Astrocyte (in vitro differentiated cells and primary cell): ENCODE results near the gene CHD3. TPM values are rescaled to one million over a fixed set of nuclear protein-coding genes. Genes with fewer than 3 reads are reported as not detected.

Experiments used
- DNase-seq: peaks from one replicate; pipeline ENCODE4 v3.0.0-alpha.2; 2010; ENCODE audit warnings: low read depth
- FAIRE-seq: peaks from 2 replicates; lab custom pipeline; 2011; peaks lifted over from hg19 to GRCh38; lab: Jason Lieb, UNC
- H2AFZ ChIP-seq: 2 replicates; pipeline ENCODE4 v1.6.0; 2012; ENCODE audit warnings: low read depth, low read length, inconsistent platforms
- H3K27ac ChIP-seq: 2 replicates; pipeline ENCODE4 v1.5.1; 2011; ENCODE audit warnings: low read depth, low read length, inconsistent platforms
- H3K27me3 ChIP-seq: 2 replicates; pipeline ENCODE4 v1.6.0; 2011; ENCODE audit warnings: low read length, inconsistent platforms; ENCODE audit not compliant: insufficient read depth
- H3K36me3 ChIP-seq: 2 replicates; pipeline ENCODE4 v1.5.1; 2011; ENCODE audit warnings: low read length, inconsistent platforms; ENCODE audit not compliant: insufficient read depth
- H3K4me1 ChIP-seq: 2 replicates; pipeline ENCODE4 v1.5.1; 2011; ENCODE audit warnings: low read length, inconsistent platforms; ENCODE audit not compliant: insufficient read depth
- H3K4me2 ChIP-seq: 2 replicates; pipeline ENCODE4 v1.6.0; 2012; ENCODE audit warnings: low read length, inconsistent platforms
- H3K4me3 ChIP-seq: 2 replicates; pipeline ENCODE4 v1.5.1; 2011; ENCODE audit warnings: low read depth, mild to moderate bottlenecking, low read length, inconsistent platforms; ENCODE audit not compliant: insufficient read depth
- H3K79me2 ChIP-seq: 2 replicates; pipeline ENCODE4 v1.6.0; 2012; ENCODE audit warnings: mild to moderate bottlenecking, low read length, inconsistent platforms; ENCODE audit not compliant: insufficient read depth
- H3K9ac ChIP-seq: 2 replicates; pipeline ENCODE4 v1.6.0; 2012; ENCODE audit warnings: mild to moderate bottlenecking, low read length, inconsistent platforms
- H3K9me3 ChIP-seq: 2 replicates; pipeline ENCODE4 v1.5.1; 2012; ENCODE audit warnings: low read depth, mild to moderate bottlenecking, low read length, inconsistent platforms; ENCODE audit not compliant: insufficient read depth
- H4K20me1 ChIP-seq: 2 replicates; pipeline ENCODE4 v1.6.0; 2012; ENCODE audit warnings: low read length, inconsistent platforms; ENCODE audit not compliant: insufficient read depth
- H3K27ac Mint-ChIP-seq: one replicate; pipeline ENCODE4 v1.8.0; 2021; ENCODE audit warnings: mild to moderate bottlenecking, mixed read lengths; ENCODE audit not compliant: unreplicated experiment
- H3K27me3 Mint-ChIP-seq: one replicate; pipeline ENCODE4 v1.8.0; 2021; ENCODE audit warnings: low read depth, mixed read lengths; ENCODE audit not compliant: unreplicated experiment
- H3K36me3 Mint-ChIP-seq: one replicate; pipeline ENCODE4 v1.8.0; 2021; ENCODE audit warnings: low read depth, mixed read lengths; ENCODE audit not compliant: unreplicated experiment
- H3K4me1 Mint-ChIP-seq: one replicate; pipeline ENCODE4 v1.8.0; 2021; ENCODE audit warnings: low read depth, mixed read lengths; ENCODE audit not compliant: unreplicated experiment
- H3K4me3 Mint-ChIP-seq: one replicate; pipeline ENCODE4 v1.8.0; 2021; ENCODE audit warnings: mild to moderate bottlenecking, moderate library complexity, mixed read lengths; ENCODE audit not compliant: unreplicated experiment
- H3K9me3 Mint-ChIP-seq: one replicate; pipeline ENCODE4 v1.8.0; 2021; ENCODE audit warnings: mild to moderate bottlenecking, mixed read lengths; ENCODE audit not compliant: unreplicated experiment
- EZH2 ChIP-seq: IDR thresholded peaks from 2 replicates; pipeline ENCODE4 v1.6.1; 2012; ENCODE audit warnings: mild to moderate bottlenecking, low read length, inconsistent platforms; ENCODE audit not compliant: insufficient read depth
- total RNA-seq: library from RNA; stranded (reverse); gene quantifications from 2 replicates; pipeline ENCODE4 v1.2.1, GENCODE V29; 2021
- TF ChIP-seq, protein P1 (sequence below): IDR thresholded peaks from 2 replicates; pipeline ENCODE4 v1.5.1; 2011; ENCODE audit warnings: low read depth, mild to moderate bottlenecking, inconsistent platforms, low read length, moderate library complexity; ENCODE audit not compliant: insufficient read depth

CHD3 gene
- total RNA-seq, 1 donor from 2014 or later: 111 TPM

- no peak for TF ChIP-seq EZH2
- TF ChIP-seq, protein P1, sequence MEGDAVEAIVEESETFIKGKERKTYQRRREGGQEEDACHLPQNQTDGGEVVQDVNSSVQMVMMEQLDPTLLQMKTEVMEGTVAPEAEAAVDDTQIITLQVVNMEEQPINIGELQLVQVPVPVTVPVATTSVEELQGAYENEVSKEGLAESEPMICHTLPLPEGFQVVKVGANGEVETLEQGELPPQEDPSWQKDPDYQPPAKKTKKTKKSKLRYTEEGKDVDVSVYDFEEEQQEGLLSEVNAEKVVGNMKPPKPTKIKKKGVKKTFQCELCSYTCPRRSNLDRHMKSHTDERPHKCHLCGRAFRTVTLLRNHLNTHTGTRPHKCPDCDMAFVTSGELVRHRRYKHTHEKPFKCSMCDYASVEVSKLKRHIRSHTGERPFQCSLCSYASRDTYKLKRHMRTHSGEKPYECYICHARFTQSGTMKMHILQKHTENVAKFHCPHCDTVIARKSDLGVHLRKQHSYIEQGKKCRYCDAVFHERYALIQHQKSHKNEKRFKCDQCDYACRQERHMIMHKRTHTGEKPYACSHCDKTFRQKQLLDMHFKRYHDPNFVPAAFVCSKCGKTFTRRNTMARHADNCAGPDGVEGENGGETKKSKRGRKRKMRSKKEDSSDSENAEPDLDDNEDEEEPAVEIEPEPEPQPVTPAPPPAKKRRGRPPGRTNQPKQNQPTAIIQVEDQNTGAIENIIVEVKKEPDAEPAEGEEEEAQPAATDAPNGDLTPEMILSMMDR: no peak
- peaks cover under 1% of the 10 kb centered on the region for H3K27me3 Mint-ChIP-seq
- Histone ChIP-seq H3K4me1 (no peaks in the 10 kb centered on the region), H3K4me2 (no peak overlapping the region), H3K79me2 (no peaks in the 10 kb centered on the region), H3K9me3 (no peaks in the 10 kb centered on the region), H3K27me3 (peaks cover 1% of the 10 kb centered on the region), H3K27ac (no peak overlapping the region), H4K20me1 (no peaks in the 10 kb centered on the region), H3K9ac (no peak overlapping the region), H2AFZ (no peak overlapping the region), H3K36me3 (no peaks in the 10 kb centered on the region), H3K4me3 (no peak overlapping the region)
- no peak for FAIRE-seq
- H3K9me3 Mint-ChIP-seq: no peaks in the 10 kb centered on the region
- no peak for DNase-seq
- no peaks in the 10 kb centered on the region for H3K4me1 Mint-ChIP-seq
- H3K27ac Mint-ChIP-seq: no peak overlapping the region
- H3K4me3 Mint-ChIP-seq: no peak overlapping the region
- H3K36me3 Mint-ChIP-seq: no peaks in the 10 kb centered on the region
Measured at GRCh38 chr17:7956228-7956965, 67.8 kb downstream of the CHD3 start.

DNA sequence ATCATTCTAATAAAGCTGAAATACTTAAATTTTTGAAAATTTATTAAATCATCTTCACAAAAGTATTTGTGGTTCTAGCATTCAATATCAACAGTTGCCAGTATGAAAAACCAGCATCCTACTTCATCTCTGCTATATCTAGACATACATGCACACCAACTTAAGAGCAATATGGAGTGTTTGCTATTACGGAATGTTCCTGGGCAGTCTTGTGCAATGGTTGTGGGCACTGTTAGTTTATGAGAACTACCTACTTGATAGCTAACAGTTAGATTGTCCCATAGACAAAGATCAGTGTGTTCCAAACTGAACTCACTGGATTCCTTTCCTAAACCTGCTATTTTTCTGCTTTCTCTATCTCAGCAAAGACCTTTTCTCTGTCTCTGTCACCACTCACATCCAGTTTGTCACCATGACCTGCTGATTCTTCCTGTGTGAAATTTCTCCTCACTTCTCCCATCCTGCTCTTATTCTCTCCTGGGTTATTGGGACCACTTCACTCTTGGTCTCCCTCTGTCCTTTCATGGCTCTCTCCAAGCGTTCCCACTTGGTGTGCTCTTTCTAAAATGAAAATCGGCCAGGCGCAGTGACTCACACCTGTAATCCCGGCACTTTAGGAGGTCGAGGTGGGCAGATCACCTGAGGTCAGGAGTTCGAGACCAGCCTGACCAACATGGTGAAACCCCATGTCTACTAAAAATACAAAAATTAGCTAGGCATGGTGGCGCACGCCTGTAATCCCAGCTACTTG lies 71.1 kb downstream of the CHD3 start:
- Histone ChIP-seq H3K27me3 (peaks cover 3% of the 10 kb centered on the region), H3K4me1 (no peaks in the 10 kb centered on the region), H3K9ac (no peak overlapping the region), H4K20me1 (no peaks in the 10 kb centered on the region), H2AFZ (no peak overlapping the region), H3K4me2 (no peak overlapping the region), H3K79me2 (no peaks in the 10 kb centered on the region), H3K27ac (no peak overlapping the region), H3K9me3 (no peaks in the 10 kb centered on the region), H3K4me3 (no peak overlapping the region), H3K36me3 (no peaks in the 10 kb centered on the region)
- no peak overlapping the region for H3K4me3 Mint-ChIP-seq
- FAIRE-seq (no peak), DNase-seq (no peak)
- peaks cover 7% of the 10 kb centered on the region for H3K27me3 Mint-ChIP-seq
- no peaks in the 10 kb centered on the region for H3K9me3 Mint-ChIP-seq
- no peaks in the 10 kb centered on the region for H3K36me3 Mint-ChIP-seq
- no peak overlapping the region for H3K27ac Mint-ChIP-seq
- no peaks in the 10 kb centered on the region for H3K4me1 Mint-ChIP-seq
- no peak for TF ChIP-seq EZH2
- TF ChIP-seq, protein P1: no peak

DNA sequence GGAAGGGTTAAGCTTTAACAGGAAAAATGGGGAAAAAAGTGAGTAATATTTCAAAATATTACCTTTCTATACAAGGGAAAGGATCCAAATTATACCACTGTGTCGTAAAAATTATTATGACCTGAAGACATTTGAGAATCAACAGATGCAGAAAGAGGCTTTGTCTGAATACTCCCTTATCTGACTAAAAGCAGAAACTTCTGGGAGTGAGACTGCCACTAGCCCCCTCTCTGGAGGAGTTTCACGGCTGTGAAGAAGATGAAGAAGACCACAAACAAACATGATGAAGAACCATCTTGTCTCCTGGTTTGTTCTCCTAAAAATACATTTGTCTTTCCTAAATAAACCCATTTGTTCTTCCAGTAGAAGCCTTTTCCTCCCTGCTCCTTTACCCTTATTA lies 72.8 kb downstream of the CHD3 start:
- no peak for TF ChIP-seq EZH2
- TF ChIP-seq, protein P1: no peak
- Mint-ChIP-seq H3K4me3 (no peak overlapping the region), H3K9me3 (no peaks in the 10 kb centered on the region), H3K27ac (no peak overlapping the region), H3K36me3 (no peaks in the 10 kb centered on the region), H3K4me1 (no peaks in the 10 kb centered on the region), H3K27me3 (peaks cover 7% of the 10 kb centered on the region)
- no peak overlapping the region for H3K9ac ChIP-seq
- H3K79me2 ChIP-seq: no peaks in the 10 kb centered on the region
- H3K36me3 ChIP-seq: no peaks in the 10 kb centered on the region
- H3K9me3 ChIP-seq: no peaks in the 10 kb centered on the region
- H2AFZ ChIP-seq: no peak overlapping the region
- H3K4me2 ChIP-seq: no peak overlapping the region
- H3K27ac ChIP-seq: no peak overlapping the region
- no peaks in the 10 kb centered on the region for H3K4me1 ChIP-seq
- no peak overlapping the region for H3K4me3 ChIP-seq
- FAIRE-seq: no peak
- no peak for DNase-seq
- no peaks in the 10 kb centered on the region for H4K20me1 ChIP-seq
- H3K27me3 ChIP-seq: peaks cover 3% of the 10 kb centered on the region
